C4-2B (cell line): Measurements from ENCODE around the gene GHRL.
"Not testable (repeated sequence)": the region's sequence is repeated elsewhere in the genome, so short reads cannot be mapped to it uniquely, and the experiment has no call there.

Source experiments
- H3K27ac ChIP-seq: fragments of 450-650 bp; 2 replicates; pipeline ENCODE4 v1.5.1; 2017
- ZFX ChIP-seq: fragments of 450-650 bp; IDR thresholded peaks from 2 replicates; pipeline ENCODE4 v1.6.1; 2017
- TF ChIP-seq, protein P1 (sequence below): fragments of 450-650 bp; conservative IDR thresholded peaks from 2 replicates; pipeline ENCODE4 v1.5.1; 2017; ENCODE audit warnings: mild to moderate bottlenecking

Gene GHRL

DNA sequence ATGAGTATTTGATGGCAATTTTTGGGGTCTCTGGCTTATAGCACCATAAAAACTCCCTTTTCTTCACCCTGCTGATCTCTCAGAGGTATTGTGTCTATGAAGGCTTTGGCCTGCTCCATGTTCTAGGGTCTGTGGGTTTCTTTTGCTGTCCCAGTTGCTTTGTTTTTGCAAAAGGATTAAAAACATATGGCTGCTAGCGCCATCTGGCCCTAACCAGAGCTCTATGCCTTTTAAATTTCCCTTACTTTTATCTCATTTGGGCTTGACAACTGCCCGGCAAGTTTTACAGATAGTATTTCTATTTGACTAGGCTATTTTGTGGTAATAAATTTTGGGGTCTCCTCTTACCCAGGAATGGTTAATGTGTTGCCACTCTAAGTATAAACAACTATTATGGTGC is 6.4 kb upstream of the GHRL start:
- TF ChIP-seq, protein P1, sequence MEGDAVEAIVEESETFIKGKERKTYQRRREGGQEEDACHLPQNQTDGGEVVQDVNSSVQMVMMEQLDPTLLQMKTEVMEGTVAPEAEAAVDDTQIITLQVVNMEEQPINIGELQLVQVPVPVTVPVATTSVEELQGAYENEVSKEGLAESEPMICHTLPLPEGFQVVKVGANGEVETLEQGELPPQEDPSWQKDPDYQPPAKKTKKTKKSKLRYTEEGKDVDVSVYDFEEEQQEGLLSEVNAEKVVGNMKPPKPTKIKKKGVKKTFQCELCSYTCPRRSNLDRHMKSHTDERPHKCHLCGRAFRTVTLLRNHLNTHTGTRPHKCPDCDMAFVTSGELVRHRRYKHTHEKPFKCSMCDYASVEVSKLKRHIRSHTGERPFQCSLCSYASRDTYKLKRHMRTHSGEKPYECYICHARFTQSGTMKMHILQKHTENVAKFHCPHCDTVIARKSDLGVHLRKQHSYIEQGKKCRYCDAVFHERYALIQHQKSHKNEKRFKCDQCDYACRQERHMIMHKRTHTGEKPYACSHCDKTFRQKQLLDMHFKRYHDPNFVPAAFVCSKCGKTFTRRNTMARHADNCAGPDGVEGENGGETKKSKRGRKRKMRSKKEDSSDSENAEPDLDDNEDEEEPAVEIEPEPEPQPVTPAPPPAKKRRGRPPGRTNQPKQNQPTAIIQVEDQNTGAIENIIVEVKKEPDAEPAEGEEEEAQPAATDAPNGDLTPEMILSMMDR = no peak
- TF ChIP-seq ZFX = no peak
- H3K27ac ChIP-seq = no peak overlapping the region

DNA sequence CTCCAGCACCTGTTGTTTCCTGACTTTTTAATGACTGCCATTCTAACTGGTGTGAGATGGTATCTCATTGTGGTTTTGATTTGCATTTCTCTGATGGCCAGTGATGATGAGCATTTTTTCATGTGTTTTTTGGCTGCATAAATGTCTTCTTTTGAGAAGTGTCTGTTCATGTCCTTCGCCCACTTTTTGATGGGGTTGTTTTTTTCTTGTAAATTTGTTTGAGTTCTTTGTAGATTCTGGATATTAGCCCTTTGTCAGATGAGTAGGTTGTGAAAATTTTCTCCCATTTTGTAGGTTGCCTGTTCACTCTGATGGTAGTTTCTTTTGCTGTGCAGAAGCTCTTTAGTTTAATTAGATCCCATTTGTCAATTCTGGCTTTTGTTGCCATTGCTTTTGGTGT is 5.3 kb upstream of the GHRL start:
- H3K27ac ChIP-seq = not testable (repeated sequence)

DNA sequence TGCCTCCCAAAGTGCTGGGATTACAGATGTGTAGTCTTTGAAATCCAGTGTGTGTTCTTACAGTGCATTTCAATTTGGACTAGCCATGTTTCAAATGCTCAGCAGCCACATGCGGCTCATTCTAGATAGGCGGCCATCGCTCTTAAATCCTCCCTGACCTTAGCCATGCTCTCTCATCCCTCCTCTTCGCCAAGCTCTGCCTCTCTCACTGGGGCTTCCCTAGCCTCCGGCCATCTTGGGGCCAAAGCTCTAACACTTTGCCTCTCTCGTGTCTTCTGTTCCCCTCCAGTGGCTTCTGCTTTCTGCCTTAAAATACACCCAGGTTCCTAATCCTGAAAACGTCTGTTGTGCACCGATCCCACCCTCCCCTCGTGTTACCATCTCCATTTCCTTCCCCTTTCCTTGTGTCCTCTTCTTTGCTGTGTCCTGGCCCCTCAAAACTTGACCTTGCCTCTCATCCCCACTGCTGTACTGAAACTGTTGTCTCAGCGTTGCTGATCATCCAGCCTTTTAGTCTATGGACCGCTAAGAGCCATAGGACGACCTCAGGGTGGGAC is 1.4 kb upstream of the GHRL start:
- TF ChIP-seq, protein P1 = no peak
- no peak for TF ChIP-seq ZFX

DNA sequence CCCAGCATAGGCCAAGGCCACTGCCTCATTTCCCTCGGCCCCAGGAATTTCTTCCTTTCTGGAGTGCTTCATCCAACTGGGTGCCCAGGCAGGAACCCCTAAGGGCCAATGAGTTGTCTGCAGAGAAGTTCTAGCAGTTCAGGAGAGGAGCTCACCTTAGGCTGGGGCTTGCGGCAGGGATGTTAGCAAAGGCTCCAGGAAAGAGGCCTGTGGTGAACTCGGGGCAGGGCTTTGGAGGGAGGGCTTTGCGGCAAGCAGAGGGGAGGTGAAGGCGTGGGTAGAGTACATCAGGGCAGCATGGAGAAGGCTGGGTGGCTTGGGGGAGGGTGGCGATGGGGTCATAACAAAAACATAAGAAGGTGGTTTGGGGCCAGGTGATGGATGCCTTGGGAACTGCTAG is 1.1 kb downstream of the GHRL start:
- no peak overlapping the region for H3K27ac ChIP-seq
- TF ChIP-seq ZFX = no peak
- TF ChIP-seq, protein P1 = no peak

More for the DNA sequence above, 1.4 kb upstream of the GHRL start:
- H3K27ac ChIP-seq = no peak overlapping the region

DNA sequence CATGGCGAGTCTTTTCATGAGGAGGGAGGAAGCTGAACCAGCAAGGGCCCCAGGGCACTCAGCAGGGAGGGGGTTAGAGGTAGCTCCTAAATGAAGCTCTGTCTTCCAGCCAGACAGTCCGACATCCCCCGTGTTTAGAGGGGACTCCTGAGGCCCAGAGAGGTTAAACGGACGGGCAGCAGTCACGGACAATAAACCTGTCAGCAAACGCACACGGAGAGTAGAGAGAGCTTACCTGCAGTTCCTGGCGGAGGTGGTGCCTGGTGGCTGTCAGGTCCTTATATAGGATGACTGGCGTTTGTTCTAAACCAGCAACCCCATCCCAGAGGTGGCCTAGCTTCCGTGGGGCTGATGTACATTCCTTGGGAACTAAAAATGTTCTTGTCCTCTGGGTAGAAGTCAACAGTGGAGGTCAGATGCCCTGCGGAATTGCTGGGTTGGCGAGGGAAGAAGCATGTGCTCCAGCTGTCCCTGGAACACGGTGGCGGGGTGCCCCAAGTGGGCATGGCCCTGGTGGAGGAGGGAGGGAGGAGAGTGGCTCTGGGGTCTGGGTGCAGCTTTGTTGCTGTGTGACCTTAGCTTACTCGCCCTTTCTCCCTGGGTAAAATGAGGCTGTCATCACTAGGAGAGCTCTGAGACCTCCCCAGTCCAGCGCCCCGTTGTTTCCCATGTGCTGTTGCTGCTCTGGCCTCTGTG is 2.1 kb downstream of the GHRL start:
- H3K27ac ChIP-seq = no peak overlapping the region
- TF ChIP-seq ZFX = no peak
- TF ChIP-seq, protein P1 = no peak

- H3K27ac ChIP-seq = no peak overlapping the region
Observed at GRCh38 chr3:10289787-10290355, 2.9 kb downstream of the GHRL start.

DNA sequence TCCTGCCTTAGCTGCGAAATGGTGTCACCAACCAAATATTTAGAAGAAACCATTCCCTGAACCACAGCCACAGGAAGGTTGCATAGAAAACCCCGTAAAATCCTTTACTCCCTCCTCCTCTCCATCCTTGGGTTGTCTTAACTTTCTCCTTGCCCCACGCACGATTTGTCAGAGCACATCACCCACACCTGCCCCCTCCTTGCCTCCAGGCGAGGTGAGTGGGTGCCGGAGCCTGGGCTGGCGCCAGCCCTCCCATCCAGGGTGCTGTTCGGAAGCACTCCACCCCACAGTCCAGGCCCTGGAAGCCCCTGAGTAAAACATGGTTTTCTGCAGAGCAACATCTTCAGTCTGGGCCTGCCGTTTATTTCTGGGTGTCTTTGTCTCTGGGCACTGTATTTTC is 3.7 kb downstream of the GHRL start:
- H3K27ac ChIP-seq = no peak overlapping the region
- TF ChIP-seq ZFX = no peak
- TF ChIP-seq, protein P1 = no peak

More at GRCh38 chr3:10289787-10290355, 2.9 kb downstream of the GHRL start:
- TF ChIP-seq, protein P1 = no peak
